Left kidney (tissue), 2 donors: Measurements from ENCODE around the gene ADAM12. TPM values are rescaled to one million over a fixed set of nuclear protein-coding genes. Genes with fewer than 3 reads are reported as not detected.
"Not testable (repeated sequence)": the region's sequence is repeated elsewhere in the genome, so short reads cannot be mapped to it uniquely, and the experiment has no call there.

ENCODE experiments used
- DNase-seq: peaks from one replicate; pipeline ENCODE4 v3.0.0-alpha.2; 2013
- polyA plus RNA-seq: library from polyadenylated mRNA; unstranded; fragments of 120-200 nt; gene quantifications from one replicate; pipeline ENCODE4 v1.2.1, GENCODE V29; 2013; ENCODE audit not compliant: insufficient read length

Gene ADAM12
- polyA plus RNA-seq, 1 donor = 26.4 TPM

- no peak for DNase-seq
Measured at GRCh38 chr10:126374435-126374834, 13.8 kb downstream of the ADAM12 start.

GRCh38 chr10:126373972-126374371 is 14.3 kb downstream of the ADAM12 start:
- DNase-seq = no peak

GRCh38 chr10:126373147-126373546 is 15.1 kb downstream of the ADAM12 start:
- DNase-seq = no peak

- DNase-seq = no peak
Measured at GRCh38 chr10:126372396-126372795, 15.9 kb downstream of the ADAM12 start.

GRCh38 chr10:126369125-126369710 is 19.1 kb downstream of the ADAM12 start:
- no peak for DNase-seq

- DNase-seq = no peak
Measured at GRCh38 chr10:126357169-126357568, 31.1 kb downstream of the ADAM12 start.

- no peak for DNase-seq
Measured at GRCh38 chr10:126353666-126354065, 34.6 kb downstream of the ADAM12 start.

GRCh38 chr10:126352453-126352852 is 35.8 kb downstream of the ADAM12 start:
- DNase-seq = peak; percentile 35

- DNase-seq = no peak
Measured at GRCh38 chr10:126351021-126351420, 37.3 kb downstream of the ADAM12 start.

GRCh38 chr10:126350216-126350992 is 37.9 kb downstream of the ADAM12 start:
- DNase-seq = peak; percentile 57

GRCh38 chr10:126349676-126350075 is 38.6 kb downstream of the ADAM12 start:
- DNase-seq = no peak

GRCh38 chr10:126349101-126349500 is 39.2 kb downstream of the ADAM12 start:
- no peak for DNase-seq

- not testable (repeated sequence) for DNase-seq
Measured at GRCh38 chr10:126343496-126343895, 44.8 kb downstream of the ADAM12 start.

GRCh38 chr10:126342680-126343079 is 45.6 kb downstream of the ADAM12 start:
- no peak for DNase-seq

GRCh38 chr10:126341491-126341890 is 46.8 kb downstream of the ADAM12 start:
- no peak for DNase-seq

GRCh38 chr10:126337251-126337810 is 50.9 kb downstream of the ADAM12 start:
- DNase-seq = no peak

- no peak for DNase-seq
Measured at GRCh38 chr10:126336801-126337200, 51.5 kb downstream of the ADAM12 start.

GRCh38 chr10:126334272-126334671 is 54.0 kb downstream of the ADAM12 start:
- DNase-seq = no peak

- no peak for DNase-seq
Measured at GRCh38 chr10:126332576-126332975, 55.7 kb downstream of the ADAM12 start.

GRCh38 chr10:126331101-126331500 is 57.2 kb downstream of the ADAM12 start:
- no peak for DNase-seq

- DNase-seq = no peak
Measured at GRCh38 chr10:126324826-126325225, 63.5 kb downstream of the ADAM12 start.

GRCh38 chr10:126321440-126321839 is 66.8 kb downstream of the ADAM12 start:
- DNase-seq = no peak

GRCh38 chr10:126317751-126318150 is 70.5 kb downstream of the ADAM12 start:
- DNase-seq = no peak
